Activated CD8-positive, alpha-beta memory T cell treated with anti-CD3 and anti-CD28 coated beads for 48 hours (primary cell): ENCODE measurements around the gene CCNE1.
"Not testable (repeated sequence)": the region's sequence is repeated elsewhere in the genome, so short reads cannot be mapped to it uniquely, and the experiment has no call there.

Experiments
- DNase-seq, 3 experiments: peaks; one replicate each; pipeline ENCODE4 v3.0.0-alpha.2; 2020; ENCODE audit warnings: low read depth in 2 of 3, low spot score in 2 of 3

CCNE1 gene

GRCh38 chr19:29785955-29786589 is 25.7 kb upstream of the CCNE1 start:
- DNase-seq: no peak

GRCh38 chr19:29787281-29787680 is 24.5 kb upstream of the CCNE1 start:
- no peak for DNase-seq

GRCh38 chr19:29789007-29789406 is 22.8 kb upstream of the CCNE1 start:
- DNase-seq: no peak

GRCh38 chr19:29793116-29793727 is 18.6 kb upstream of the CCNE1 start:
- DNase-seq: no peak

GRCh38 chr19:29794490-29794889 is 17.3 kb upstream of the CCNE1 start:
- not testable (repeated sequence) for DNase-seq

- no peak for DNase-seq
Observed at GRCh38 chr19:29795461-29796172, 16.2 kb upstream of the CCNE1 start.

- no peak for DNase-seq
Observed at GRCh38 chr19:29796173-29796573, 15.6 kb upstream of the CCNE1 start.

- DNase-seq: no peak
Observed at GRCh38 chr19:29798774-29799497, 12.9 kb upstream of the CCNE1 start.

GRCh38 chr19:29800100-29800825 is 11.5 kb upstream of the CCNE1 start:
- DNase-seq: no peak

- not testable (repeated sequence) for DNase-seq
Observed at GRCh38 chr19:29803951-29804350, 7.8 kb upstream of the CCNE1 start.

GRCh38 chr19:29804493-29804892 is 7.3 kb upstream of the CCNE1 start:
- DNase-seq: no peak

- no peak for DNase-seq
Observed at GRCh38 chr19:29805031-29805965, 6.5 kb upstream of the CCNE1 start.

- no peak for DNase-seq
Observed at GRCh38 chr19:29806098-29806866, 5.5 kb upstream of the CCNE1 start.

- DNase-seq: no peak
Observed at GRCh38 chr19:29807178-29807577, 4.6 kb upstream of the CCNE1 start.

GRCh38 chr19:29807870-29808405 is 3.9 kb upstream of the CCNE1 start:
- no peak for DNase-seq

- no peak for DNase-seq
Observed at GRCh38 chr19:29809795-29810503, 1.8 kb upstream of the CCNE1 start.

GRCh38 chr19:29810504-29810871 is 1.3 kb upstream of the CCNE1 start:
- DNase-seq: no peak

- no peak for DNase-seq
Observed at GRCh38 chr19:29812080-29812880, 489 bp downstream of the CCNE1 start.
